ENCODE results near the gene HS1BP3. TPM values are rescaled to one million over a fixed set of nuclear protein-coding genes. Genes with fewer than 3 reads are reported as not detected.

Gene HS1BP3
- total and polyA plus RNA-seq, 2 donors (not counting 3 experiments of a cell fraction or from before 2014, with no cell fraction given), result 27.4 to 33.1 TPM

GRCh38 chr2:20635675-20636584 is 15.0 kb downstream of the HS1BP3 start:
- dilution Hi-C loops (cut with MboI; ENCODE audit: extremely low pct_ligation_motif_present, low sequenced_read_pairs), result loop anchor here (10.0 kb wide), 1 partner anchor 191 kb away; the partner anchor contains the start of gene RHOB
- Histone ChIP-seq H3K4me1 (ENCODE audit: control insufficient read depth, extremely low read depth, insufficient read depth, low read length) (peaks cover 20% of the 10 kb centered on the region), H3K9ac (replicated peaks; ENCODE audit: extremely low read depth, insufficient read depth, low read length) (peak overlapping the region; percentile 82), H4K20me1 (replicated peaks; ENCODE audit: control insufficient read depth, extremely low read depth, insufficient read depth, low read length) (no peaks in the 10 kb centered on the region), H3K4me3 (replicated peaks in 1 of 3; ENCODE audit: insufficient read depth in 1 of 3, low read depth in 1 of 3, low read length in 3 of 3) (no peak overlapping the region), H3K27ac (ENCODE audit: insufficient read depth, low read depth, low read length) (peak overlapping the region; percentile 72), H3K36me3 (ENCODE audit: control insufficient read depth in 2 of 2, extremely low read depth in 1 of 2, insufficient read depth in 2 of 2, low read length in 2 of 2) (peaks cover 0 to 18% of the 10 kb centered on the region in 2 experiments), H2AFZ (ENCODE audit: low read depth, low read length) (peak overlapping the region; percentile 25), H3K27me3 (ENCODE audit: control insufficient read depth in 2 of 2, insufficient read depth in 2 of 2, low read length in 2 of 2) (no peaks in the 10 kb centered on the region), H3K9me1 (replicated peaks; ENCODE audit: control insufficient read depth, extremely low read depth, insufficient read depth, low read length) (no peaks in the 10 kb centered on the region), H3K9me3 (replicated peaks; ENCODE audit: control insufficient read depth, insufficient read depth, low read length) (no peaks in the 10 kb centered on the region), H3K79me2 (ENCODE audit: control insufficient read depth, insufficient read depth, low read length) (no peaks in the 10 kb centered on the region), H3K4me2 (ENCODE audit: insufficient read depth, low read length) (no peak overlapping the region)
- ChIA-PET POLR2A (interaction anchor here (1.0 to 2.9 kb wide), 7 partner anchors 18 to 194 kb away, joined by 3 to 50 read pairs (median 9); partner anchors contain the start of gene RHOB), CTCF (interaction anchor here (0.5 to 5.5 kb wide), 33 partner anchors 8 to 291 kb away, joined by 3 to 86 read pairs (median 5); partner anchors contain the start of genes HS1BP3 and RHOB)
- FAIRE-seq (peak; percentile 90), DNase-seq (ENCODE audit: low read depth, low spot score) (peak; percentile 84)
- BruUV-seq (replicated peaks), result no TSS peak
- TF ChIP-seq FOS (IDR thresholded peaks at IDR 0.05; ENCODE audit: borderline replicate concordance, insufficient read depth, low read length) (no peak), POLR2AphosphoS5 (IDR thresholded peaks at IDR 0.05; ENCODE audit: insufficient read depth, low read depth, low read length) (peak; percentile 35), EZH2 (IDR thresholded peaks at IDR 0.05; ENCODE audit: borderline replicate concordance, low read depth, low read length, severe bottlenecking) (no peak), POLR2A (IDR thresholded peaks at IDR 0.05; ENCODE audit: low read depth, low read length) (no peak), JUN (IDR thresholded peaks at IDR 0.05; ENCODE audit: borderline replicate concordance, insufficient read depth, insufficient read length, low read depth) (no peak), GATA2 (IDR thresholded peaks at IDR 0.05; ENCODE audit: insufficient read depth, insufficient read length, low read depth, low read length) (no peak), CTCF (IDR thresholded peaks at IDR 0.05; ENCODE audit: extremely low read depth in 1 of 2, insufficient read depth in 1 of 2, low read depth in 1 of 2, low read length in 2 of 2) (peak; percentile 96 to 99)
- intact Hi-C loops (cut with micrococcal nuclease), result loop anchor here (1.0 kb wide), 10 partner anchors 35 to 257 kb away; no protein-coding TSS in a partner anchor
